Eye (tissue), 1 donor: ENCODE data around the gene GOLPH3L.
"Not testable (repeated sequence)": the region's sequence is repeated elsewhere in the genome, so short reads cannot be mapped to it uniquely, and the experiment has no call there.

Source experiments
- DNase-seq: peaks from one replicate; pipeline ENCODE4 v3.0.0-alpha.2; 2015

The GOLPH3L gene

DNA sequence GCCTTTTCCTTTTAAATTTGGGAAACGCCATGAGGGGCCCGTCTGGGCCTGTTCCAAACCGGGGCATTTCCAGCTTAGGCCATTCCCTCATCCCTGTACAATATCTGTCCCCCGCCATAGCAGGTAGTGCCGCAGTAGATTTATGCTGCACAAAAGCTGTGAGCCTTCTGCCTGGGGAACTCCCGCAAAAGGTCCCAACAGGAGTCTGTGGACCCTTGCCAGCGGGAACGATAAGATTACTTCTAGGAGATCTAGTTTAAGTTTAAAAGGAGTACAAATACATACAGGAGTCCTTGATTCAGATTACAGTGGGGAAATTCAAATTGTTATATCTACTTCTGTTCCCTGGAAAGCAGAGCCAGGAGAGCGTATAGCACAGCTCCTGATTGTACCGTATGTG, 42.3 kb downstream of the GOLPH3L start:
- not testable (repeated sequence) for DNase-seq

DNA sequence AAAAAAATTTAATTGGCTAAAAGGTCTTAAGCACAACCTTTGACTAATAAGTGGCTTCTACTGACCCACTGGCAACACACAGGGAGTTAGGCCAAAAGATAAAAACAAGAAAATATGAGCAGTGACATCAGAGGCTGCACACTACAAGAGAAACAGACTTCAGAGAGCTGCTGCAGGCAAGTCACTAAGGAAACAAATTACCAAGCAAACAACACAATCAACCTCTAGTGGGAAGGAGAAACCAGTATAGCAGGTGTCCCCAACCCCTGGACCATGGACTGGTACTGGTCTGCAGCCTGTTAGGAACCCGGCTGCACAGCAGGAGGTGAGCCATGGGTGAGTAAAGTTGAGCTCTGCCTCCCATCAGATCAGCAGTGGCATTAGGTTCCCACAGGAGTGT, 46.8 kb downstream of the GOLPH3L start:
- DNase-seq, result no peak

- no peak for DNase-seq
Measured at GRCh38 chr1:150649441-150650075, 47.4 kb downstream of the GOLPH3L start.

- DNase-seq, result no peak
Measured at GRCh38 chr1:150642296-150642695, 54.7 kb downstream of the GOLPH3L start.

- DNase-seq, result not testable (repeated sequence)
Measured at GRCh38 chr1:150641126-150641815, 55.7 kb downstream of the GOLPH3L start.

- not testable (repeated sequence) for DNase-seq
Measured at GRCh38 chr1:150638430-150638829, 58.5 kb downstream of the GOLPH3L start.

DNA sequence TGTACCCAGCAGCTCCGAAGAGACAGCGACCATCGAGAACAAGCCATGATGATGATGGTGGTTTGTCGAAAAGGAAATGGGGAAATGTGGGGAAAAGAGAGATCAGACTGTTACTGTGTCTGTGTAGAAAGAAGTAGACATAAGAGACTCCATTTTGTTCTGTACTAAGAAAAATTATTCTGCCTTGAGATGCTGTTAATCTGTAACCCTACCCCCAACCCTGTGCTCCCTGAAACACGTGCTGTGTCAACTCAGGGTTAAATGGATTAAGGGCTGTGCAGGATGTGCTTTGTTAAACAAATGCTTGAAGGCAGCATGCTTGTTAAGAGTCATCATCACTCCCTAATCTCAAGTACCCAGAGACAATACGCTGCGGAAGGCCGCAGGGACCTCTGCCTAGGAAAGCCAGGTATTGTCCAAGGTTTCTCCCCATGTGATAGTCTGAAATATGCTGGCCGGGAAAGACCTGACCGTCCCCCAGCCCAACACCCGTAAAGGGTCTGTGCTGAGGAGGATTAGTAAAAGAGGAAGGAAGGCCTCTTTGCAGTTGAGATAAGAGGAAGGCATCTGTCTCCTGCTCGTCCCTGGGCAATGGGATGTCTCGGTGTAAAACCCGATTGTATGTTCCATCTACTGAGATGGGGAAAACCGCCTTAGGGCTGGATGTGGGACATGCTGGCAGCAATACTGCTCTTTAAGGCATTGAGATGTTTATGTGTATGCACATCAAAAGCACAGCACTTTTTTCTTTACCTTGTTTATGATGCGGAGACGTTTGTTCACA, 61.9 kb downstream of the GOLPH3L start:
- DNase-seq, result not testable (repeated sequence)

GRCh38 chr1:150629115-150629928, 67.6 kb downstream of the GOLPH3L start, which contains the start of gene ENSA:
Gene ENSA (minus strand): TSS chr1:150629612. CDS start chr1:150629470, 142 bp downstream.
- DNase-seq, result peak; percentile 99

- no peak for DNase-seq
Measured at GRCh38 chr1:150628766-150629114, 68.2 kb downstream of the GOLPH3L start.

- DNase-seq, result no peak
Measured at GRCh38 chr1:150627826-150628410, 69.0 kb downstream of the GOLPH3L start.

- DNase-seq, result no peak
Measured at GRCh38 chr1:150626150-150626549, 70.8 kb downstream of the GOLPH3L start.

- not testable (repeated sequence) for DNase-seq
Measured at GRCh38 chr1:150624546-150624945, 72.4 kb downstream of the GOLPH3L start.

GRCh38 chr1:150624134-150624533, 72.8 kb downstream of the GOLPH3L start:
- not testable (repeated sequence) for DNase-seq

- no peak for DNase-seq
Measured at GRCh38 chr1:150622303-150622975, 74.5 kb downstream of the GOLPH3L start.

GRCh38 chr1:150621497-150622302, 75.3 kb downstream of the GOLPH3L start:
- DNase-seq, result peak; percentile 66

DNA sequence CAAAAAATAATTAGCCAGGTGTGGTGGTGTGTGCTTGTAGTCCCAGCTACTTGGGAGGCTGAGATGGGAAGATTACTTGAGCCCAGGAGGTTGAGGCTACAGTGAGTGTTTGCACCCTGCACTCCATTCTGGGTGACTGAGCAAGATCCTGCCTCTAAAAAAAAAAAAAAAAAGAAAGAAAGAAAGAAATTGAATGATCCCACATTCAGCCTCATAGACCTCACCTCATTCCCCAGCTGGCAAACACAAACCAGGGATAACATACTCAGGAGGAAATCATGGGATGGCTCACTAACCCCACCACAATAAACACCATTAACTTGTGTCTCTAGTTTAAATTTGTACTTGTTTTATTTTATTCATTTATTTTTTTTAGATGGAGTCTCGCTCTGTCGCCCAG, 76.0 kb downstream of the GOLPH3L start:
- no peak for DNase-seq

DNA sequence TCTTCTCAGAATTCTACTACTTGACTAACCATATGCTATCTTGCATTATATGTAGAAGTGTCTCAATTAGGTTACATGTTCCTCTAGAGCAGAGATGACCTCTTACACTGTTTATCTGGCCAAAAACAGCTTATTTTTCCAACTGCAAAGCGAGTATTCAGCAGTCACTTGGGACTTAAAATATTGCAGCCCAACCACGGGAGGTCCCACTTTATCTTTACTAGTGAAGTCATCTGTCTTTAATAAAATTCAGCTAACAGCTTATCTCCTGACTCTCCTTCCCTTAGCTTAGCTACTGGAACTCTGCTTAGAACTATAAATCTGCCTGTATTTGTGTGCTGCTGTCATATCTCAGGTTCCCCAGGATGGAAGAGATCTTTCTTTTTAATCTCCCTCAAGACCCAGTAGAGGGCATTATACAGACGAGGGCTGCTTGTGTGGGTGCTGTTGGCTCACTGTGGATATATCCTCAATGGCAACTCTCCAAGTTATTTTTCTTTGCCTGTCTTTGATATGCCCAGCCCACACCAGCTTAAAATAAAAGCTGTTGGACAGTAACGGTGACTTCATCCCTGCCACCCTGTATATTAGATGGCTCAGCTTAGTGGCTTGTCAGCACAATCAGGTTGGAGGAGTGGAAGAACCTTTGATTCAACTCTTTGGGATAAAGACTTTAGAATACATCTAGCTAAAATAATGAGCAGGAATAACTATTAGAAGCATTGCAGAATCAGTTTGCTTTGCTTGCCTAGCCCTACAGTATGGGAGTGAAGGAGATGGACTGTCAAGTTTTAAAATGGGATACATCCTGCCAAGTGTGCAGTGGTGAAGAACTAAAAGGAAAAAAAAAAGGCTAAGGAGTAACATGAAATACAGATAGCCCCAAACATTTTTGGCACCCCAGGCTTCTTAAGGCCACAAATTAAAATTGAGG, 77.1 kb downstream of the GOLPH3L start:
- DNase-seq, result no peak

DNA sequence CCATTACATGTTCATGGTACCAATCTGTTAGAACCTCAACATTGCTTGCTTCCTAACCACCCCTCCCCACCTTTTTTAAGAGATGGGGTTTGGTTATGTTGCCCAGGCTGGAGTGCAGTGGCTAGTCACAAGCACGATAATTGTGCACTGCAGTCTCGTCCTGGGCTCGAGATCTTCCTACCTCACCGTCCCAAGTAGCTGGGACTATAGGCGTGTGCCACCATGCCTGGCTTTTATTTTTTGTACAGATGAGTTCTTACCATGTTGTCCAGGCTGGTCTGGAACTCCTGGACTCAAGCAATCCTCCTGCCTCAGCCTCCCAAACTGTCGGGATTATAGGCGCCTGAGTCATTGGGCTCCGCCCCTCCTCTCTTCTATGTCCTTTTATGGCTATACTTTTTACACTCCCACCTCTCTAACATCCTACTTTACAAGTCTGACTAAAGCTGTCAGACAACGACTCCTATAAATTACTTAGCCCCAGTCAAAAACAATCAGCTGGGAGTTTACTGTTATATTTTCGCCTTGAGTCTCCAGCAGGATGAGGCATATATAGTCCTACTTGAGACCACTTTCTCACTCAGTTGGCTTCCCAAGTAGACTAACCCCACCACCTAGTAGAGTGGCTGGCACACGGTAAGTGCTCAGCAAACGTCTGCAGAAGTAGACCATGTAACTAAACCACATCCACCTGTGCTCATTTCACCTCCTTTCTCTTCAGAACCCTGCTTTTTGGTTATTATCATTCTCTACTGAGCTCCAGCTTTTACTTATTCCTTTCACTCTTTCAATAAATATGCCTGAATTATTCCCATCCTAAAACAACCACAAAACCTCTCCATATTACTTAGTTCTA, 81.4 kb downstream of the GOLPH3L start:
- DNase-seq, result no peak
